HTERT RPE-1 (cell line): ENCODE results near the gene HNRNPA1.

Source experiments
- in situ Hi-C: fragments of 300-500 bp; cut with MboI; formaldehyde crosslinking; loops from 4 replicates; pipeline ENCODE4 v1.14.3; 2020; ENCODE audit warnings: low sequenced_read_pairs

HNRNPA1 gene

GRCh38 chr12:54333420-54334034 lies 53.0 kb downstream of the HNRNPA1 start:
- in situ Hi-C loops: no loop called here
